Activated CD4-positive, alpha-beta T cell treated with anti-CD3 and anti-CD28 coated beads, Interleukin-2, Interleukin-6, amounts not matched to agents 100 ng/mL and 50 ng/mL, durations not matched to agents 16 hours and 8 hours (primary cell): ENCODE measurements around the gene KRTAP5-10.
"Not testable (repeated sequence)": the region's sequence is repeated elsewhere in the genome, so short reads cannot be mapped to it uniquely, and the experiment has no call there.

Experiments
- DNase-seq: peaks from one replicate; pipeline ENCODE4 v3.0.0-alpha.2; 2020

The KRTAP5-10 gene

GRCh38 chr11:71565263-71565662 lies at the start of gene KRTAP5-10:
TSS of gene KRTAP5-10 (plus strand) at chr11:71565563. CDS start at chr11:71565588, 25 bp downstream.
- DNase-seq: no peak

- DNase-seq: no peak
Measured at GRCh38 chr11:71518506-71519471, 46.6 kb upstream of the KRTAP5-10 start.

- DNase-seq: no peak
Measured at GRCh38 chr11:71519546-71519945, 45.8 kb upstream of the KRTAP5-10 start.

GRCh38 chr11:71525188-71525937 lies 40.0 kb upstream of the KRTAP5-10 start:
- no peak for DNase-seq

GRCh38 chr11:71525938-71526495 lies 39.3 kb upstream of the KRTAP5-10 start:
- no peak for DNase-seq

DNA sequence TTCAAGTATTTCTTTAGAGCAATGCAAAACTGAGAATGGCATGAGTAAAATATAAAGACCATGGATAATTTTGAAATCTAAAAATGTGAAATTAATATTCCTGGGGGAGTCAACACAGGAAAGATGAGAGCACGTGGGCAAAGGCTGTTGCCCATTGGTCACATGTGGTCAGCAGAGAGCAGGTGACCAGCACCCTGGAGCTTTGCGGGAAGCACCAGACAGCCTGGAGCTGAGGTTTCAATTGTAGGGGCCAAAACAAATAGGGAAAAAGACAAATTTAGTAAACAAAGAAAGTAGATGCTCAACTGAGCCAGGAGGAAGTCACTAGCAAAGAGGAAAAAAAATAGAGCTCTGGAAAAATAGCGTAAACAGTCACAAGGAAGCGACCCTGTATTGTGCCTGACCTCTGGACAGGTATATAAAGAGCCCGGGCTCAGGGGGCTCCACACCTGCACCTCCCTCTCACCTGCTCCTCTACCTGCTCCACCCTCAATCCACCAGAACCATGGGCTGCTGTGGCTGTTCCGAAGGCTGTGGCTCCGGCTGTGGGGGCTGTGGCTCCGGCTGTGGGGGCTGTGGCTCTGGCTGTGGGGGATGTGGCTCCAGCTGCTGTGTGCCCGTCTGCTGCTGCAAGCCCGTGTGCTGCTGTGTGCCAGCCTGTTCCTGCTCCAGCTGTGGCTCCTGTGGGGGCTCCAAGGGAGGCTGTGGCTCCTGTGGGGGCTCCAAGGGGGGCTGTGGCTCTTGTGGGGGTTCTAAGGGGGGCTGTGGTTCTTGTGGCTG lies 38.4 kb upstream of the KRTAP5-10 start, which contains the start of gene KRTAP5-7:
TSS of gene KRTAP5-7 (plus strand) at position 472 of the 780 bp plus-strand sequence. CDS start at position 506, 34 bp downstream.
- DNase-seq: not testable (repeated sequence)

GRCh38 chr11:71527576-71528210 lies 37.7 kb upstream of the KRTAP5-10 start:
- no peak for DNase-seq

- no peak for DNase-seq
Measured at GRCh38 chr11:71530602-71531001, 34.8 kb upstream of the KRTAP5-10 start.

GRCh38 chr11:71532036-71532610 lies 33.2 kb upstream of the KRTAP5-10 start:
- DNase-seq: no peak

DNA sequence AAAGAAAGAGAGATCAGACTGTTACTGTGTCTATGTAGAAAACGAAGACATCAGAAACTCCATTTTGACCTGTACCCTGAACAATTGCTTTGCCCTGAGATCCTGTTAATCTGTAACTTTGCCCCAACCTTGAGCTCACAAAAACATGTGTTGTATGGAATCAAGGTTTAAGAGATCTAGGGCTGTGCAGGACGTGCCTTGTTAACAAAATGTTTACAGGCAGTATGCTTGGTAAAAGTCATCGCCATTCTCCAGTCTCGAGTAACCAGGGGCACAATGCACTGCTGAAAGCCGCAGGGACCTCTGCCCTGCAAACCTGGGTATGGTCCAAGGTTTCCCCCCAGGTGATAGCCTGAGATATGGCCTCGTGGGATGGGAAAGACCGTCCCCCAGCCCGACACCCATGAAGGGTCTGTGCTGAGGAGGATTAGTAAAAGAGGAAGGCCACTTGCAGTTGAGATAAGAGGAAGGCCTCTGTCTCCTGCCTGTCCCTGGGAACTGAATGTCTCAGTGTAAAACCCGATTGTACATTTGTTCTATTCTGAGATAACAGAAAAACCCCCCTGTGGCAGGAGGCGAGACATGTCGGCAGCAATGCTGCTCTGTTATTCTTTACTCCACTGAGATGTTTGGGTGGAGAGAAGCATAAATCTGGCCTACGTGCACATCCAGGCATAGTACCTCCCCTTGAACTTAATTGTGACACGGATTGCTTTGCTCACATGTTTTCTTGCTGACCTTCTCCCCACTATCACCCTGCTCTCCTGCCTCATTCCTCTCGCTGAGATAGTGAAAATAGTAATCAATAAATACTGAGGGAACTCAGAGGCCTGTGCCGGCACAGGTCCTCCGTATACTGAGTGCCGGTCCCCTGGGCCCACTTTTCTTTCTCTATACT lies 30.4 kb upstream of the KRTAP5-10 start:
- DNase-seq: not testable (repeated sequence)

DNA sequence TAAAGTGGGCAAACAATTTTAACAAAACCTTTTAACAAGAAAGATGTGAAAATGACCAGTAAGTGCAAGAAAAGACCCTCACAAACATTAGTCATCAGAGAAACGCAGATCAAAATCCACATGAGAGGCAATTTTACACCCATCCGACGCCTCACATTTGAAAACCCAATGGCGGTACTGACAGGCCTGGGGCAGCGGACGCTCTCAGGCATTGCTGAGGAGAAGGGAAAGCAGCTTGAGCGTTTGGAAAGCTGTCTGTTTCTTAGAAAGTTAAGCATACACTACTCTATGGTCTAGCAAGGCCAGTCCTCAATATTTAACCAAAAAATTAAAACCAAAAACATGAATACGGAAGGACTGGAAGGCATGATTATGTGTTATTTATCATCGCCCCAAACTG lies 29.5 kb upstream of the KRTAP5-10 start:
- no peak for DNase-seq

GRCh38 chr11:71537537-71537936 lies 27.8 kb upstream of the KRTAP5-10 start:
- no peak for DNase-seq

DNA sequence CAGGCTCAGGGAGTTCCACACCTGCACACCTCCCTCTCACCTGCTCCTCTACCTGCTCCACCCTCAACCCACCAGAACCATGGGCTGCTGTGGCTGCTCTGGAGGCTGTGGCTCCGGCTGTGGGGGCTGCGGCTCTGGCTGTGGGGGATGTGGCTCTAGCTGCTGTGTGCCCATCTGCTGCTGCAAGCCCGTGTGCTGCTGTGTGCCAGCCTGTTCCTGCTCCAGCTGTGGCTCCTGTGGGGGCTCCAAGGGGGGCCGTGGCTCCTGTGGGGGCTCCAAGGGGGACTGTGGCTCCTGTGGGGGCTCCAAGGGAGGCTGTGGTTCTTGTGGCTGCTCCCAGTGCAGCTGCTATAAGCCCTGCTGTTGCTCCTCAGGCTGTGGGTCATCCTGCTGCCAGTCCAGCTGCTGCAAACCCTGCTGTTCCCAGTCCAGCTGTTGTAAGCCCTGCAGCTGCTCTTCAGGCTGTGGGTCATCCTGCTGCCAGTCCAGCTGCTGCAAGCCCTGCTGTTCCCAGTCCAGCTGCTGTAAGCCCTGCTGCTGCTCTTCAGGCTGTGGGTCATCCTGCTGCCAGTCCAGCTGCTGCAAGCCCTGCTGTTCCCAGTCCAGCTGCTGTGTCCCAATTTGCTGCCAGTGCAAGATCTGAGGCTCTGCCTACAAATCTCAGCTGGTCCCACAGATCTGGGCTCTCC lies 27.2 kb upstream of the KRTAP5-10 start, which contains the start of gene KRTAP5-8:
TSS of gene KRTAP5-8 (plus strand) at position 49 of the 689 bp plus-strand sequence. CDS start at position 80, 31 bp downstream.
- not testable (repeated sequence) for DNase-seq

DNA sequence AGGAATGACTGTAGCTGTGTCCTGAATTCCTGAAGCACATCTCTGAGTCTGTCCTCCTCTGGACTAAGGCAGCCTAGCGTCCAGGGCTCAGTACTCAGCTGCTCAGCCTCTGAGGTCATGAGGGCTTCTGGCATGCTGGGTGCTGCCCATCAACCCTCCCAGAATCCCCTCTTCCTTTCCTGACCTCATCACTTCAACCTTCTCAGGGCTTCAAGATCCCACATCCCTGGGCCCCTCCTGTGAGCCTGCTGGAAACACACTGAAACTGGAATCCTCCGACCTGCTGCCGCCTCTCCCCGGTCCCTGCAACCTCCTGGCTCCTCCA lies 26.7 kb upstream of the KRTAP5-10 start:
- no peak for DNase-seq

DNA sequence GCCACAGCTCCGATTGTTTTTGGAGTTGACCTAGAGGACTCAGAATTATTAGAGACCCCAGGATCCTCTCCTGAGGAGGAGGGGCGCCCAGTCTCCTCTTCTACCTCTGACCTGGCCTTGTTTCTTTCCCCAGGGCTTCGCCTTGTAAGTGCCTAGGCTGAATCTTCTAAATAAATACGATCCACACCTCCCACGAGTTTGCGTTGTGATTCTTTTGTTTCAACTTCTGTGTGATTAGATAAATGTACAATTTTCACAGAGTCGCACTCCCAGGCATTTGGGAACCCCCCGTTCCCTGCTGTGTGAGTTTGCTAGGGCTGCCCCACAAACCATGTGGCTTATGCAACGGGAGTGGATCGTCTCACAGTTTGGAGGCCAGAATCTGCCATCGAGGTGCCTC lies 26.3 kb upstream of the KRTAP5-10 start:
- DNase-seq: no peak

DNA sequence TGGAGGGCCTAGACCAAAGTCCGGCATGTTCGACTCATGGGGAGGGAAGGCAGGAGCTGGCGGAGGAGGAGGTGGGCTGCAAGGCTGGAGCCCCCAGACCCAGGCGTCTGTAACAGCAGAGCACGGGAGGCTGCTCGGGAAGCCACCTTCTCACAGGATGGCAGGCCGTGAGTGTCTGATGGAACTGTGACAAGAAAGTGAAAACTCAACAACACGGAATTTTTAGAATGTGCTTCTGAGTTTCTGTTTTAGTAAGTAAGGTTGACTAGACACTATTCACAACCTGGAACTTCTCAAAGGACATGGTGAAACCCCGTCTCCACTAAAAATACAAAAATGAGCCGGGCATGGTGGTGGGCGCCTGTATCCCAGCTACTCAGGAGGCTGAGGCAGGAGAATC lies 25.4 kb upstream of the KRTAP5-10 start:
- not testable (repeated sequence) for DNase-seq

- DNase-seq: not testable (repeated sequence)
Measured at GRCh38 chr11:71540521-71541304, 24.6 kb upstream of the KRTAP5-10 start.

DNA sequence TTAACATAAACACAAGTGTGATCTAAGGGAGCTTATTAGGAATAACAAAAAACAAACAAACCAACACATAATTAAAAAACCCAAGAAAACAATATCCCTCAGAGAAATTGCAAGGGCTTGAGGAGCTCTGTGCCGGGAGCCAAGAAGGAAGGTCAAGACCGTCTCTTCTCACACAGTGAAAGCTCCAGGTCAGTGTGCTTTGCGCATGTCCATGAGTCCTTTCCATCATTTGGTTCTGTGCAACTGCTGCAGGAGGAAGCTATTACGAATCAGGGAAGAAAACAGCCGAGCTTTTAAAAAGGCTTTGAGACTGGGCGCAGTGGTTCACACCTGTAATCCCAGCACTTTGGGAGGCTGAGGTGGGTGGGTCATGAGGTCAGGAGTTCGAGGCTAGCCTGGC lies 23.0 kb upstream of the KRTAP5-10 start:
- no peak for DNase-seq
